GM21526 (cell line): ENCODE data around the gene IGF2BP3.

Source experiments
- ATAC-seq: cut with Tn5 transposase; IDR thresholded peaks from one replicate; pipeline ENCODE4 v1.9.1; 2021; ENCODE audit warnings: moderate library complexity; ENCODE audit not compliant: unreplicated experiment, low FRiP score

The IGF2BP3 gene

GRCh38 chr7:23277359-23277989 is 192.8 kb downstream of the IGF2BP3 start:
- ATAC-seq = no peak

- no peak for ATAC-seq
These were observed 193.3 kb downstream of the IGF2BP3 start for GRCh38 chr7:23276947-23277346.

- no peak for ATAC-seq
These were observed 193.9 kb downstream of the IGF2BP3 start for GRCh38 chr7:23276376-23276775.

- ATAC-seq = no peak
These were observed 194.4 kb downstream of the IGF2BP3 start for GRCh38 chr7:23275912-23276311.

- peak; percentile 98 for ATAC-seq
These were observed 197.1 kb downstream of the IGF2BP3 start for GRCh38 chr7:23273141-23273599.

GRCh38 chr7:23272275-23272674 is 198.0 kb downstream of the IGF2BP3 start:
- ATAC-seq = no peak

GRCh38 chr7:23268746-23269145 is 201.5 kb downstream of the IGF2BP3 start:
- no peak for ATAC-seq

- no peak for ATAC-seq
These were observed 202.1 kb downstream of the IGF2BP3 start for GRCh38 chr7:23268167-23268566.

GRCh38 chr7:23267357-23267756 is 202.9 kb downstream of the IGF2BP3 start:
- no peak for ATAC-seq

GRCh38 chr7:23266918-23267317 is 203.4 kb downstream of the IGF2BP3 start:
- no peak for ATAC-seq

GRCh38 chr7:23264916-23265458 is 205.3 kb downstream of the IGF2BP3 start:
- ATAC-seq = no peak

GRCh38 chr7:23261843-23262452 is 208.3 kb downstream of the IGF2BP3 start:
- peak; percentile 78 for ATAC-seq

- ATAC-seq = no peak
These were observed 209.9 kb downstream of the IGF2BP3 start for GRCh38 chr7:23260371-23260770.
